ENCODE results near the gene SNAI3. TPM values are rescaled to one million over a fixed set of nuclear protein-coding genes. Genes with fewer than 3 reads are reported as not detected.

The SNAI3 gene
- total RNA-seq, 4 donors from 2014 or later, result 0.70 to 0.80 TPM; not detected in 2

DNA sequence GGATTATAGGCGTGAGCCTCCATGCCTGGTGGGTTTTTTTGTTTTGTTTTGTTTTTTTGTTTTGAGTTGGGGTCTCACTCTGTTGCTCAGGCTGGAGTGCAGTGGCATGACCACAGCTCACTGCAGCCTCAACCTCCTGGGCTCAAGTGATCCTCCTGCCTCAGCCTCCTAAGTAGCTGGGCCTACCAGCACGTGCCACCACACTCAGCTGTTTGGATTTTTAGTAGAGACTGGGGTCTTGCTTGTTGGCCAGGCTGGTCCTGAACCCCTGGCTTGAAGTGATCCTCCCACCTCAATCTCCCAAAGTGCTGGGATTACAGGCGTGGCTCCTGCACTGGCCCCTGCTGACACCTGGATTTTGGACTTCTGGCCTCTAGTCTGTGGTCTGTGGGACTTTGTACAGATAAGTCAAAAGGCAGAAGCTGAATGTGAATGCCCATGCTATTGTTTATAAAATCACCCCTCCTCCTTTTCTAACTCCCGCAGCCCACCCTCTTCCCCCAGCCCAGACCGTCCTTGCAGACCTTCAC lies 5.7 kb downstream of the SNAI3 start:
- TF ChIP-seq CTCF (IDR thresholded peaks at IDR 0.05), result no peak
- no peak for TF ChIP-seq POLR2A (IDR thresholded peaks at IDR 0.05)
- H3K9me3 ChIP-seq, result no peaks in the 10 kb centered on the region
- no peak overlapping the region for H3K4me3 ChIP-seq
- H3K27me3 ChIP-seq, result peaks cover 0 to 6% of the 10 kb centered on the region in 2 donors
- no peak for DNase-seq
- no peaks in the 10 kb centered on the region for H3K36me3 ChIP-seq
- peaks cover 0 to 29% (median 18%) of the 10 kb centered on the region in 4 donors for H3K4me1 ChIP-seq
- H3K27ac ChIP-seq, result peak overlapping the region in 2 of 4 donors; percentile 25 to 92

DNA sequence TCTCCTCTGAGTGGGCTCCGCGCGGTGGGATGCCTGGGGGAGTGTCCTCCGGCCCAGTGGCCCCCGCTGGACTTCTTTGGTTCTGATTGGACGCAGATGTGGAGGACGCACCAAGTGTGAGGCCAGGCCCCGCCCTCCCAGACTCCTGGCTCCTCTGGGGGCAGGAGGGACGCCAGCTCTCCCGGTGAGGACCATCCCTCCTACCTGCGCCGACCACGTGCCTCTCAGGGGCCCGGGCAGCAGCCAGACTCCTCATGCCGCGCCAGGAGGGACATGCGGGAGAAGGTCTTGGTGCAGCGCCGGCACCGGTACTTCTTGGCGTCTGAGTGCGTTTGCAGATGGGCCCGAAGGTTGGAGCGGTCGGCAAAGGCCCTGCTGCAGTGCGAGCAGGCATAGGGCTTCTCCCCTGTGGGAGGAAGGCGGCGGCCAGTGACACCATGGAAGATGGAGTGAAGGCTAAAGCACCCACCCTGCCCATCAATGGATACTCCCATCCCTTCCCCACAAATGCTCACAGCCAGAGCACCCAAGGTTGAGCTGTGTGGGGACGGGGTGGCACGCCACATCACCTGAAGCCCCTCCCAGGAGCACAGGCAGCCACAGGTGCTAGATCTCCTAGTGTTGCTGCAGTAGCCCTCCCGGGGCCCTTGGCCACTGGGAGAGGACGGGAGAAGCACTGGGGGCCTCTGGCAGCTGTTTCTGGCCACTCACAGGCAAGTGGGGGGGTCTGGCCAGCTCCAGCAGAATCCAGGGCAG lies 7.9 kb downstream of the SNAI3 start:
- Histone ChIP-seq H3K4me3 (no peak overlapping the region), H3K4me1 (peaks cover 0 to 19% (median 13%) of the 10 kb centered on the region in 4 donors), H3K27ac (no peak overlapping the region), H3K36me3 (no peaks in the 10 kb centered on the region), H3K9me3 (no peaks in the 10 kb centered on the region), H3K27me3 (no peaks in the 10 kb centered on the region)
- DNase-seq, result no peak
- TF ChIP-seq POLR2A (IDR thresholded peaks at IDR 0.05) (no peak), CTCF (IDR thresholded peaks at IDR 0.05) (no peak)

DNA sequence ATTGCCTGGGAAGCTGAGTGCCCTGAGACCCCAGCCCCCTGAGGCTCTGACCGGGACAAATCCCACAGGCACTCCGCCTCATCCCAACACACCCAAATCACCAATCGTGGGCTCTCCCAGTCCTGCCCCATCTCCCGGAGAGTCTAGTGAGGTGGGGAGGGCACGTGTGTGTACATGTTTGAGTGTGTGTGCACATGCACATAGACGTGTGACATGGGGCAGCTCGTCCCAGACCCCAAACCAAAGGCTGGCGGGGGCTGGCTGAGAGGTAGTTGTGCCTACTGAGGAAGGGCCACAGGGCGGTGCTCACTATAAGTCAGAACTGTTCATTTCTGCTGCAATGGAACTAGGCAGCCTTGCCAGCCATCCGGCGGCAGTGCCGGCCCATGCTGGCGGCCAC lies 8.6 kb downstream of the SNAI3 start:
- no peak overlapping the region for H3K4me3 ChIP-seq
- no peaks in the 10 kb centered on the region for H3K27me3 ChIP-seq
- H3K9me3 ChIP-seq, result no peaks in the 10 kb centered on the region
- no peak for TF ChIP-seq POLR2A (IDR thresholded peaks at IDR 0.05)
- no peak for TF ChIP-seq CTCF (IDR thresholded peaks at IDR 0.05)
- H3K4me1 ChIP-seq, result peaks cover 0 to 19% (median 13%) of the 10 kb centered on the region in 4 donors
- no peak for DNase-seq
- no peak overlapping the region for H3K27ac ChIP-seq
- H3K36me3 ChIP-seq, result no peaks in the 10 kb centered on the region

DNA sequence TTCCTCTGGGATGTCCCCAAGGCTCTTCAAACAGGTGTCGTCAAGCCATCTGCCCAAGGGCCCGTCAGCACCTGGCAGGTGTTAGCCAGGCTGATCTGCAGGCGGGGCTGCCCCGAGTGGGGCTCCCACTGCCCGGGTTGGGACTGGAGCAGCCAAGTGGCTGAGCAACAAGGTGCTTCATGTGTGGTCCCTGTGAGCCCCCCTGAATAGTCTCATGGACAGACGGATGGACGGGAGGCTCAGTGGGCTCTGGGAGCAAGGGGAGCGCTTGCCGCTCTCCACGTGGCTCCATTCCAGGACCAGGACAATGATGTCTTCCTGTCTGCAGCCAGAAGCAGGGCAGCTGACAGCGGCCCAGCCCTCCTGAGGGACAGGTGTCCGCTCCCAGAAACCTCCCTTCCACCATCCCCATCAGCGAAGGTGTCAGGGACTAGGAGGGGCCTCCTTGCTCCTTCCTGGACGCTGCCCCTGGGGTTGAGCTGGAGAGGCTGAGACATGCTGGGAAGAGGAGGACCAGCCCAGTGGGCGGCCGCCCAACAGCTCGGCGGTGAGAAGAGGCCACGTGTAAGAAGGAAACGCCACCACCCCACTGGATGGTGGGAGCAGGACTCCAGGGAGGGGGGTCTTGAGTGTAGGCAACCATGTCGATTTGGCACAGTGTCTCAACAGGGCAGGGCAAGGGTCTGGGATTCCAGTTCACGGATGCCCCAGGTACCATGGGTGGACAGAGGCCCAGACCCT lies 9.6 kb downstream of the SNAI3 start:
- H3K36me3 ChIP-seq, result no peaks in the 10 kb centered on the region
- no peak for TF ChIP-seq CTCF (IDR thresholded peaks at IDR 0.05)
- no peak for TF ChIP-seq POLR2A (IDR thresholded peaks at IDR 0.05)

DNA sequence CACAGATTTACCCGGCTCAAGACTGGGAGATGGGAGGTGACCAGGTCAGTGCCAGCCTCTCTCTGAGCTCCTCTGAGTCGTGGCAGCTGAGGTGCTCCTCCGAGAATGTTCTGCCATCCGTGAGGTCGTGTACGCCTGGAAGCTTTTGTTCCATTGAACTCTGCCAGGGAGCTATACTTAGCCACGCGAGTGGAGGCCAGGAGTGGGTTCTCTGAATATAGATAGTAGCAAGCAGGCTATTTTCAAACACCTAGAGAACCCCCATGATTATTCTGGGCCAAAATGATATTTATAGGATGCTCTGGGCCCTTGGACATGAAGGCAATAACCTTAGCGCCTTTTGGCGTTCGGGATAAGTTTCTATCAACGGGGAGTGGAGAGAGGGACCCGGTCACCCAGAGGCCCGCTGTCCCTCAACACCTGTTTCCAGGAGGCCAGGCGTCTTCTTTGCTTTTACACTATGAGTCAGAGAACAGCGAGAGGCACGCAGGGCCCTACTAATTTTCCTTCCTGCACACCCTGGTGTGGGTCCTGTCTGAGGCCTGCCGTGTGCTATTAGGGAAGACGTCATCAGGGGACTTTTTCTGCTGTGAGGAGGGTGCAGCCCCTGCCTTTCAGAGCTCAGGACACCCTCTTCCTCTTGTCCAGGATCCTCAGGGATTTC lies 12.5 kb downstream of the SNAI3 start:
- no peak for DNase-seq
- TF ChIP-seq CTCF (IDR thresholded peaks at IDR 0.05) (no peak), POLR2A (IDR thresholded peaks at IDR 0.05) (no peak)
- Histone ChIP-seq H3K27me3 (no peaks in the 10 kb centered on the region), H3K9me3 (no peaks in the 10 kb centered on the region), H3K4me3 (no peak overlapping the region), H3K4me1 (no peaks in the 10 kb centered on the region), H3K27ac (no peak overlapping the region), H3K36me3 (no peaks in the 10 kb centered on the region)

More for the DNA sequence above, 9.6 kb downstream of the SNAI3 start:
- H3K4me1 ChIP-seq, result peaks cover 0 to 13% (median 8%) of the 10 kb centered on the region in 4 donors
- H3K4me3 ChIP-seq, result no peak overlapping the region
- H3K9me3 ChIP-seq, result no peaks in the 10 kb centered on the region
- no peaks in the 10 kb centered on the region for H3K27me3 ChIP-seq
- H3K27ac ChIP-seq, result no peak overlapping the region
- DNase-seq, result no peak

Data from Peyer's patch (tissue), 4 donors.